Activated naive CD4-positive, alpha-beta T cell treated with anti-CD3 and anti-CD28 coated beads, Interleukin-2, amount 10 ng/mL, durations not matched to agents 7 days and 5 days (primary cell): Measurements from ENCODE around the gene ZNF808.
"Not testable (repeated sequence)": the region's sequence is repeated elsewhere in the genome, so short reads cannot be mapped to it uniquely, and the experiment has no call there.

ENCODE experiments used
- CTCF ChIA-PET: fragments of 350-600 bp; sonication (Branson Sonifier 250); formaldehyde crosslinking; loops from one replicate; lab custom pipeline; 2021; ENCODE audit warnings: antibody characterized with exemption; lab: Charles Lee
- DNase-seq: peaks from one replicate; pipeline ENCODE4 v3.0.0-alpha.2; 2020
- H3K27ac Mint-ChIP-seq: one replicate; pipeline ENCODE4 v1.8.0; 2021; ENCODE audit warnings: mild to moderate bottlenecking, moderate library complexity, mixed read lengths
- H3K27me3 Mint-ChIP-seq: one replicate; pipeline ENCODE4 v1.8.0; 2021; ENCODE audit warnings: mild to moderate bottlenecking, mixed read lengths
- H3K36me3 Mint-ChIP-seq: one replicate; pipeline ENCODE4 v1.8.0; 2021; ENCODE audit warnings: mixed read lengths
- H3K4me1 Mint-ChIP-seq: one replicate; pipeline ENCODE4 v1.8.0; 2021; ENCODE audit warnings: mixed read lengths
- H3K4me3 Mint-ChIP-seq: one replicate; pipeline ENCODE4 v1.8.0; 2021; ENCODE audit warnings: mild to moderate bottlenecking, moderate library complexity, mixed read lengths
- H3K9me3 Mint-ChIP-seq: one replicate; pipeline ENCODE4 v1.8.0; 2021; ENCODE audit warnings: mixed read lengths

Gene ZNF808

DNA sequence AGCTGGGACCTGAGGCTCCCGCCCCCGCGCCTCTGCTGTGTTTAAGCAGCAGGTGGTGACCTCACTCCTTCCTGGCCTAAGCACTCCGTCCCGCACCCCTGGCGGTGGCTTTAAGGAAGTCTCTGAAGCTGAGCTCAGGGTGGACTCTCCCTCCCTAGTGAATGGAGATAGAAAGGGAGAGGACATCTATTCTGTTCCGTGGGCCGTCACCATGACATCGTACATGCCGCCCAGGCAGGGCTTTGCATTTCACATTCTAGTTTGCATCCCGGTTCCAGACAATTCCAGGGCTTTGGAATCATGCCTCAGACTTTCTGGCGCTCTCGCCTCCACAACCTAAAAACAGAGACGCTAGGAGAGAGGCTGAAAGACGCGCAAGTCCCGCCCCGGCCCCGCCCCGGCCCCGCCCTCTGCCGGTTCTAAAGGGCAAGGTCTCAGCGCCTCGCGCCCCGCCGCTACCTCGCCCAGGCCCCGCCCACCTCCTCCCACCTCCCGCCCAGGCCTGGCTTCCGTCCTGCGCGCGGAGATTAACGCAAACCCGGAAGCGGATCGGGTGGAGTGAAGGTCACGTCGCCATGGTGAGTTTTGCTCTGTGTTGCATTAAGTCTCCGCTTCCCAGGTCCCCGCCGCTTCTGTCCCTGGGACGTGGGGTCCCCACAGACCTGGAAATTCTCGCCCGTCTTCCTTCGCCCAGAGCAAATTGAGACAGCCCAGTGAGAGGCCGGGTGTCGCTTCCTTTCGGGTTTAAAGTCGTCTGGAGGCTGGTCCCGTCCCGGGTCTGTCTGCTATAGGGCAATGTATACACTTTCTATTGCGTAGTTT lies at the start of gene ZNF808:
TSS of gene ZNF808 (plus strand) at position 535 of the 822 bp plus-strand sequence. CDS start 15,617 bp downstream, outside the sequence.
- Mint-ChIP-seq H3K4me3 (peak within 1 kb of the TSS; percentile 97), H3K27ac (peak within 1 kb of the TSS; percentile 91), H3K27me3 (peaks cover 3% of the 10 kb centered on the region), H3K36me3 (peaks cover 35% of the 10 kb centered on the region), H3K4me1 (peaks cover 31% of the 10 kb centered on the region), H3K9me3 (peaks cover 33% of the 10 kb centered on the region)
- CTCF ChIA-PET: interaction anchor here (1.1 kb wide), 1 partner anchor 39 kb away, joined by 3 read pairs; no protein-coding TSS in a partner anchor
- peak; percentile 98 for DNase-seq

DNA sequence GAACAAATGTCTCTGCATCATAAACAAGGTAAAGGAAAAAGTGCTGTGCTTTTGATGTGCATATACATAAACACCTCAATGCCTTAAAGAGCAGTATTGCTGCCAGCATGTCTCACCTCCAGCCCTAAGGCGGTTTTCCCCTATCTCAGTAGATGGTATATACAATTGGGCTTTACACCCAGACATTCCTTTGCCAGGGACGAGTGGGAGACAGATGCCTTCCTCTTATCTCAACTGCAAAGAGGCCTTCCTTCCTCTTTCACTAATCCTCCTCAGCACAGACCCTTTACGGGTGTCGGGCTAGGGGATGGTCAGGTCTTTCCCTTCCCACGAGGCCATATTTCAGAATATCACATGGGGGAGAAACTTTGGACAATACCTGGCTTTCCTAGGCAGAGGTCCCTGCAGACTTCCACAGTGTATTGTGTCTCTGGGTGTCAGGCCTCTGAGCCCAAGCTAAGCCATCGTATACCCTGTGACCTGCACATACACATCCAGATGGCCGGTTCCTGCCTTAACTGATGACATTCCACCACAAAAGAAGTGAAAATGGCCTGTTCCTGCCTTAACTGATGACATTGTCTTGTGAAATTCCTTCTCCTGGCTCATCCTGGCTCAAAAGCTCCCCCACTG lies 43.2 kb upstream of the ZNF808 start:
- H3K4me3 Mint-ChIP-seq, H3K27ac Mint-ChIP-seq, CTCF ChIA-PET, H3K4me1 Mint-ChIP-seq, DNase-seq, H3K27me3 Mint-ChIP-seq, H3K36me3 Mint-ChIP-seq: not testable (repeated sequence)
- peaks cover 53% of the 10 kb centered on the region for H3K9me3 Mint-ChIP-seq

DNA sequence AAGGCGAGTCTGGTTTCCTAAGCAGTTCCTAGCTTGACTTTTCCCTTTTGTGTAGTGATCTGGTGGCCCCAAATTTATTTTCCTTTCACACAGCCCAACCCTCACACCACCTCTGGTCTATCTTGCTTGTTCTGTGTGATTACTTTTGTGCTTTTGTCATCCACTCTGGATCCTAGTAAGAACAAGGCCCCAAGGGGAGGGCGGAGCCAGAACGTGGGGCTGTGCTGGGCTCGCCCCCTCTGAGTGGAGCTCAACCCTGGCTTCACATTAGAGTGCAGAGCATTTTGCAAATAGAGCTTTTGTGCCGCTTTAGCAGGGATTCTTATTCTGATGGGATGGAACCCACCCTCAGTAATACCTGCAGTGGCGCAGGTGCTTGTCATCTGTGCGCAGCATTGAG lies 42.4 kb upstream of the ZNF808 start:
- H3K36me3 Mint-ChIP-seq, DNase-seq, CTCF ChIA-PET, H3K4me3 Mint-ChIP-seq, H3K4me1 Mint-ChIP-seq, H3K27ac Mint-ChIP-seq, H3K27me3 Mint-ChIP-seq: not testable (repeated sequence)
- H3K9me3 Mint-ChIP-seq: peaks cover 55% of the 10 kb centered on the region

DNA sequence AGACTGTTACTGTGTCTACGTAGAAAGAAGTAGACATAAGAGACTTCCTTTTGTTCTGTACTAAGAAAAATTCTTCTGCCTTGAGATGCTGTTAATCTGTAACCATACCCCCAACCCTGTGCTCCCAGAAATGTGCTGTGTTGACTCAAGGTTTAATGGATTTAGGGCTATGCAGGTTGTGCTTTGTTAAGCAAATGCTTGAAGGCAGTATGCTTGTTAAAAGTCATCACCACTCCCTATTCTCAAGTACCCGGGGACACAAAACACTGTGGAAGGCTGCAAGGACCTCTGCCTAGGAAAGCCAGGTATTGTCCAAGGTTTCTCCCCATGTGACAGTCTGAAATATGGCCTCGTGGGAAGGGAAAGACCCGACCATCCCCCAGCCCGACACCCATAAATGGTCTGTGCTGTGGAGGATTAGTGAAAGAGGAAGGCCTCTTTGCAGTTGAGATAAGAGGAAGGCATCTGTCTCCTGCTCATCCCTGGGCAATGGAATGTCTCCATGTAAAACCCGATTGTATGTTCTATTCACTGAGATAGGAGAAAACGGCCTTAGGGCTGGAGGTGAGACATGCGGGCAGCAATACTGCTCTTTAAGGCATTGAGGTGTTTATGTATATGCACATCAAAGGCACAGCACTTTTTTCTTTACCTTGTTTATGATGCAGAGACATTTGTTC lies 41.8 kb upstream of the ZNF808 start:
- H3K4me1 Mint-ChIP-seq, DNase-seq, H3K4me3 Mint-ChIP-seq, H3K27me3 Mint-ChIP-seq, H3K27ac Mint-ChIP-seq, H3K36me3 Mint-ChIP-seq, CTCF ChIA-PET: not testable (repeated sequence)
- H3K9me3 Mint-ChIP-seq: peaks cover 55% of the 10 kb centered on the region

DNA sequence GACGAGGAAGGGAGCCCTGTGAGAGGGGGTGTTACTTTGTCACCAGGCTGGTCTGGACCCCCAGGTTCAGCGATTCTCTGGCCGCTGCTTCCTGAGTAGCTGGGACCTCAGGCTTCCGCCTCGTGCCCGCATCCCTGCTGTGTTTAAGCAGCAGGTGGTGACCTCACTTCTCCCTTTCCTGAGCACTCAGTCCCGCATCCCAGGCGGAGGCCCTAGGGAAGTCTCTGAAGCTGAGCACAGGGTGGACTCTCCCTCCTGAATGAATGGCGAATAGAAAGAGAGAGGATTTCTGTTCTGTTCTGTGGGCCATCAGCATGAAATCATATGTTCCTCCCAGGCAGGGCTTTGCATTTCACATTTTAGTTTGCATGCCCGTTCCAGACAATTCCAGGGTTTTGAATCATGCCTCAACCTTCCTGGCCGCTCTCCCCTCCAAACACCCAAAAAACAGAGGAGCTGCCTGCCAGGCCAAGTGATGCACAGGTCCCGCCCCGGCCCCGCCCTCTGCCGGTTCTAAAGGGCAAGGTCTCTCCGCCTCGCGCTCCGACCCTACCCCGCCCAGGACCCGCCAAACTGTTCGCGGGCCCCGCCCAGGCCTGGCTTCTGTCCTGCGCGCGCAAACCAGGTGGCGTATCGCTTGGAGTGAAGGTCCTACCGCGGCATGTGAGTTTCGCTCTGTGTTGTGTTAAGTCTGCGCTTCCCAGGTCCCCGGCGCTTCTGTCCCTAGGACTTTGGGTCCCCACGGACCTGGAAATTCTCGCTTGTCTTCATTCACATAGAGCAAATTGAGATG lies 35.1 kb upstream of the ZNF808 start:
- Mint-ChIP-seq H3K27ac (no peak overlapping the region), H3K9me3 (peaks cover 47% of the 10 kb centered on the region), H3K4me3 (no peak overlapping the region)

DNA sequence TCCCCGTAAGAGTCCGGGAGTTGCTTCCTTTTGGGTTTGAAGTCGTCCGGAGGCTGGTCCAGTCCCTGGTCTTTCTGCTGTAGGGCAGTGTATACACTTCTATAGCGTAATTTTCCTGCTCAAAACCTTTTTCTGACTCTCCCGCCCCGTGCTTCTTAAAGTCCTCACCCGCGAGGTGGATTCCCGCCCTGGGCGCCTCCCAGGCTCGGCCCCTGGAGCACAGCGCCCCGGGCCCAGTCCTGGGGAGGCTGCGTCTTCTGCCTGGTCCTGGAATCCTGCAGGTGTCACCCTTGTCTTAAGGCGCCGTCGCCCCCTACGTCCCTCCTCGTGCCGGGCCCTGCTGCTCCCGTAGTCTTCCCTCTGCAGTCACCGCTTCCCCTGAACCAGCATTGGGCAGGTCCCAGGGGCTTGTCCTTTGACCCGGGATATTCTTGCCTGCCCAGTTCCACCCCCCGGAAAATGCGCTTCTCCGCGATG lies 34.4 kb upstream of the ZNF808 start:
- Mint-ChIP-seq H3K27me3 (peaks cover 4% of the 10 kb centered on the region), H3K9me3 (peaks cover 52% of the 10 kb centered on the region), H3K27ac (no peak overlapping the region), H3K4me3 (no peak overlapping the region), H3K4me1 (peaks cover 4% of the 10 kb centered on the region), H3K36me3 (peaks cover 10% of the 10 kb centered on the region)
- DNase-seq: no peak
- CTCF ChIA-PET: no interaction called here

More for the DNA sequence above, 35.1 kb upstream of the ZNF808 start:
- peaks cover 4% of the 10 kb centered on the region for H3K27me3 Mint-ChIP-seq
- DNase-seq: no peak
- H3K36me3 Mint-ChIP-seq: peaks cover 8% of the 10 kb centered on the region
- peaks cover 4% of the 10 kb centered on the region for H3K4me1 Mint-ChIP-seq
- CTCF ChIA-PET: no interaction called here

DNA sequence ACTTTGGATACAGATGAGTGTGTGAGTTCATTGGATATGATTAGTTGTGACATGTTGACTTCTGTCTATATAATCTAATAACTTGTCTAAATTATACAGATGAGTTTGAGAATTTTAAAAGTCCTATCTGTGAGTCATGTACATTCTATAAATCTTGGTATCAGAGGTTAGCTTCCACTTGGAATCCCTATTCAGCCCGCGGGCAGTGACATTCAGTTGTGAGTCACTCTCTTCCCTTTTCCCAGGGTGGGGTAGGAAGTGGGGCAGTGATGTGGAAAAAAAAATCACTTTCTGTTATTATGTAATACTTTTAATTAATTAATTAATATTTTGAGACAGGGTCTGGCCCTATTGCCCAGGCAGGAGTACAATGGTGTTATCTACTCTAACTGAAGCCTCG lies 33.0 kb upstream of the ZNF808 start:
- H3K4me3 Mint-ChIP-seq: no peak overlapping the region
- H3K4me1 Mint-ChIP-seq: peaks cover 4% of the 10 kb centered on the region
- CTCF ChIA-PET: no interaction called here
- peaks cover 49% of the 10 kb centered on the region for H3K9me3 Mint-ChIP-seq
- H3K36me3 Mint-ChIP-seq: peaks cover 10% of the 10 kb centered on the region
- no peak for DNase-seq
- H3K27ac Mint-ChIP-seq: no peak overlapping the region
- peaks cover 4% of the 10 kb centered on the region for H3K27me3 Mint-ChIP-seq

DNA sequence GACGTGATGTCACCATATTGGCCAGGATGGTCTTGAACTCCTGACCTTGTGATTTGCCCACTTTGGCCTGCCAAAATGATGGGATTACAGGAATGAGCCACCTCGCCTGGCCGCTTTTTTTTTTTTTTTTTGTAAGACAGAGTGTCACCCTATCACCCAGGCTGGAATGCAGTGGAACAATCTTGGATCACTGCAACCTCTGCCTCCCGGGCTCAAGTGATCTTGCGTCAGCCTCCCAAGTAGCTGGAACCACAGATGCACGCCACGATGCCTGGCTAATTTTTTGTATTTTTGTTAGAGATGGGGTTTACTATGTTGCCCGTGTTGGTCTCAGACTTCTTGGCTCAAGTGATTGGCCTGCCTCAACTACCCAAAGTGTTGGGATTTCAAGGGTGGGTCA lies 28.9 kb upstream of the ZNF808 start:
- H3K27ac Mint-ChIP-seq: no peak overlapping the region
- no peak overlapping the region for H3K4me3 Mint-ChIP-seq
- DNase-seq: no peak
- no peaks in the 10 kb centered on the region for H3K27me3 Mint-ChIP-seq
- H3K9me3 Mint-ChIP-seq: peaks cover 51% of the 10 kb centered on the region
- peaks cover 5% of the 10 kb centered on the region for H3K36me3 Mint-ChIP-seq
- CTCF ChIA-PET: no interaction called here
- no peaks in the 10 kb centered on the region for H3K4me1 Mint-ChIP-seq

DNA sequence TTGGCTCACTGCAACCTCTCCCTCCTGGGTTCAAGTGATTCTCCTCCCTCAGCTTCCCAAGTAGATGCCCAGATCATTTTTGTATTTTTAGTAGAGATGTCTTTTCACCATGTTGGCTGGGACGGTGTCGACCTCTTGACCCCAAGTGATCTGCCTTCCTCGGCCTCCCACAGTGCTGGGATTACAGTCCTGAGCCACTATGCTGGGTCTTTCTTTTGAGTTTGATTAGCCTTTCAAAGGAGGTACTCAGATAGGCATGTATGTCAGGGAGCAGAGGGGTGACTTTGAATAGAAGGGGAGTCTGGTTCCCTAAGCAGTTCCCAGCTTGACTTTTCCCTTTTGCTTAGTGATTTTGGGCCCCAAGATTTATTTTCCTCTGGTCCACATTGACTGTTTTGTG lies 27.0 kb upstream of the ZNF808 start:
- H3K27ac Mint-ChIP-seq, H3K4me1 Mint-ChIP-seq, DNase-seq, CTCF ChIA-PET, H3K4me3 Mint-ChIP-seq, H3K27me3 Mint-ChIP-seq, H3K36me3 Mint-ChIP-seq: not testable (repeated sequence)
- peaks cover 48% of the 10 kb centered on the region for H3K9me3 Mint-ChIP-seq

DNA sequence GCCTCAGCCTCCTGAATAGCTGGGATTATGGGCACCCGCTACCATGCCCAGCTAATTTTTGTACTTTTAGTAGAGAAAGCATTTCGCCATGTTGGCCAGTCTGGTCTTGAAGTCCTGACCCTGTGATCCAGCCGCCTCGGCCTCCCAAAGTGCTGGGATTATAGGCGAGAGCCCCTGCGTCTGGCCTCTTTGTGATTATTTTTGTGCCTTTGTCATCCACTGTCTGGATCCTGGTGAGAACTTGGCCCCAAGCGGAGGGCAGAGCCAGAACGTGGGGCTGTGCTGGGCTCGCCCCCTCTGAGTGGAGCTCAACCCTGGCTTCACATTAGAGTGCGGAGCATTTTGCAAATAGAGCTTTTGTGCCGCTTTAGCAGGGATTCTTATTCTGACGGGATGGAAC lies 26.5 kb upstream of the ZNF808 start:
- H3K27me3 Mint-ChIP-seq, DNase-seq, H3K27ac Mint-ChIP-seq, H3K36me3 Mint-ChIP-seq, CTCF ChIA-PET, H3K4me3 Mint-ChIP-seq, H3K4me1 Mint-ChIP-seq: not testable (repeated sequence)
- H3K9me3 Mint-ChIP-seq: peaks cover 49% of the 10 kb centered on the region

DNA sequence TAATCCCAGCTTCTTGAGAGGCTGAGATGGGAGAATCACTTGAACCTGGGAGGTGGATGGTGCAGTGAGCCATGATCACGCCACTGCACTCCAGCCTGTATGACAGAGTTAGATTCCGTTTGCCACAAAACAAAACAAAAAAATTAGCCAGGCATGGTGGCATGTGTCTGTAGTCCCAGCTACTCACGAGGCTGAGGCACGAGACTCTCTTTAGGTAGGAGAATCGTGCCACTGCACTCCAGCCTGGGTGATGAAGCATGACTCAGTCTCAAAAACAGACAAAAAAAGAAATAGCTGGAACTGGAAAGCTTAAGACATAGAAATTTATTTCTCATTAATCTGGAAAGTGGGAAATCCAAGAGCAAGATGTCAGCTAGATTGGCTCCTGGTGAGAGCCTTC lies 20.2 kb upstream of the ZNF808 start:
- no peak overlapping the region for H3K27ac Mint-ChIP-seq
- H3K9me3 Mint-ChIP-seq: peaks cover 51% of the 10 kb centered on the region
- H3K27me3 Mint-ChIP-seq: no peaks in the 10 kb centered on the region
- no peaks in the 10 kb centered on the region for H3K4me1 Mint-ChIP-seq
- H3K4me3 Mint-ChIP-seq: no peak overlapping the region
- H3K36me3 Mint-ChIP-seq: peaks cover 2% of the 10 kb centered on the region
- no peak for DNase-seq
- CTCF ChIA-PET: no interaction called here

DNA sequence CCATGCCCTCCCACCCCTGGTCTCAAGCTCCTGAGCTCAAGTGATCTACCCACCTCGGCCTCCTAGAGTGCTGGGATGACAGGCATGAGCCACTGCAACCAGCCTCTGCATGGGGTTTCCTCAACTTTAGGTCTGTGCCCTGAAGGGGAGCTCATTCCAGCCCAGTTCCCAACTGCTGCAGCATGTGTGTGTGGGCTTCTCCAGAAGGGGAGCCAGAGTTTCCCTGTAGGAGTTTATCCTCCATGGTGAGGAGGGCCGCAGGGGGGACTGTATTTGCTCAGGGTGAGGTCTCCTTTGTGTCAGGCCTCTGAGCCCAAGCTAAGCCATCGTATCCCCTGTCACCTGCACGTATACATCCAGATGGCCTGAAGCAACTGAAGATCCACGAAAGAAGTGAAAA lies 11.3 kb upstream of the ZNF808 start:
- H3K4me1 Mint-ChIP-seq: no peaks in the 10 kb centered on the region
- CTCF ChIA-PET: no interaction called here
- no peak for DNase-seq
- H3K4me3 Mint-ChIP-seq: no peak overlapping the region
- no peaks in the 10 kb centered on the region for H3K27me3 Mint-ChIP-seq
- peaks cover 7% of the 10 kb centered on the region for H3K36me3 Mint-ChIP-seq
- H3K9me3 Mint-ChIP-seq: peaks cover 74% of the 10 kb centered on the region
- no peak overlapping the region for H3K27ac Mint-ChIP-seq

DNA sequence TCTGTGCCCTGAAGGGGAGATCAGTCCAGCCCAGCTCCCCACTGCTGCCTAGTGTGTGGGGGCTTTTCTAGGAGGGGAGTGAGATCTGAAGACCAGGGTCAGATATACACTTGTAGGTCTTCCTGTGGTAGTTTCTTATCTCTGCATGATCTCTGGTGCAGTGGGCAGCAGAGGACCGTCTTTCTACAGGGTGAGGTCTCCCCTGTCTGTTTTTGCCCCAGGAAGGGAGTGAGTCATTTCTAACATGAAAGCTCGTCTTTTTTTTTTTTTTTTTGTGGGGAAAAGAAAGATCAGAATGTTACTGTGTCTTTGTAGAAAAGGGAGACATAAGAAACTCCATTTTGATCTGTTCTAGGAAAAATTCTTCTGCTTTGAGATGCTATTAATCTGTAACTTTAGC lies 8.8 kb upstream of the ZNF808 start:
- no peak for DNase-seq
- no peaks in the 10 kb centered on the region for H3K4me1 Mint-ChIP-seq
- H3K27ac Mint-ChIP-seq: no peak overlapping the region
- peaks cover 69% of the 10 kb centered on the region for H3K9me3 Mint-ChIP-seq
- no peaks in the 10 kb centered on the region for H3K27me3 Mint-ChIP-seq
- peaks cover 7% of the 10 kb centered on the region for H3K36me3 Mint-ChIP-seq
- CTCF ChIA-PET: no interaction called here
- no peak overlapping the region for H3K4me3 Mint-ChIP-seq

DNA sequence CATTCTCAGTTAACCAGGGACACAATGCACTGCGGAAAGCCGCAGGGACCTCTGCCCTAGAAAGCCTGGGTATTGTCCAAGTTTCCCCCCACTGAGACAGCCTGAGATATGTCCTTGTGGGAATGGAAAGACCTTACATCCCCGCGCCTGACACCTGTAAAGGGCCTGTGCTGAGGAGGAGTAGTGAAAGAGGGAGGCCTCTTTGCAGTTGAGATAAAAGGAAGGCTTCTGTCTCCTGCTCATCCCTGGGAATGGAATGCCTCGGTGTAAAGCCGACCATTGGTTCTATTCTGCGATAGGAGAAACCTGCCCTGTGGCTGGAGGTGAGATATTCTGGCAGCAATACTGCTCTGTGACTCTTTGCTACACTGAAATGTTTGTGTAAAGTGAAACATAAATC lies 8.3 kb upstream of the ZNF808 start:
- H3K27ac Mint-ChIP-seq, H3K36me3 Mint-ChIP-seq, H3K4me3 Mint-ChIP-seq, H3K27me3 Mint-ChIP-seq, H3K4me1 Mint-ChIP-seq, DNase-seq, CTCF ChIA-PET: not testable (repeated sequence)
- H3K9me3 Mint-ChIP-seq: peaks cover 66% of the 10 kb centered on the region
